ENCODE data around the gene CCDC102B.

- TF ChIP-seq CTCF (IDR thresholded peaks at IDR 0.05): no peak
- TF ChIP-seq POLR2A (IDR thresholded peaks at IDR 0.05): no peak
These were observed 38.6 kb upstream of the CCDC102B start for GRCh38 chr18:68759308-68759707.

All from thyroid gland (tissue), 4 donors.